NCI-H460 (cell line): Measurements from ENCODE around the gene IGLON5. TPM values are rescaled to one million over a fixed set of nuclear protein-coding genes. Genes with fewer than 3 reads are reported as not detected.

Experiments
- DNase-seq: peaks from one replicate; pipeline ENCODE4 v3.0.0-alpha.2; 2016; ENCODE audit warnings: low read depth; ENCODE audit errors: extremely low read depth
- total RNA-seq: library from RNA; depleted of rRNA; stranded (reverse); fragments of >200 nt; shearing (Covaris generic); gene quantifications from 2 replicates; pipeline ENCODE4 v1.2.3, GENCODE V29; 2014

Gene IGLON5
- total RNA-seq, 1 experiment from 2014 or later: not detected

- no peak for DNase-seq
Measured at GRCh38 chr19:51316688-51317087, 5.2 kb downstream of the IGLON5 start.

DNA sequence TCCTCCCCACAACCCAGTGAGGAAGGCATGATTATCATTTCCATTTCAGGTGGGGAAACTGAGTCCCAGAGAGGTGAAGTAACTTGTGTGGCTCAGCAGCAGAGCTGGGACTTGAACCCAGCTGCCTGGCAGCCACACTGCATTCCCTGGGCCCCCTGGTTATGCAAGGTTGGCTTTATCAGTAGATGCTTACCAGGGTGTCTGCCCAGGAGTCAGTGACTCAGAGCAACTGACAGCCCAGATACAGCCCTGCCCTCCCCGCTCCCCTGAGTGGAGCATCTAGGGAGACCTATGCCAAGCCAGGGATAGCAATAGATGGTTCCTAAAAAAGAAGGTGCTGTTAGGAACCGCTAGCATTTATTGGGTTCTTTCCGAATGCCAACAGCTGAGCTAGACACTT, 5.9 kb downstream of the IGLON5 start:
- DNase-seq: no peak

- DNase-seq: no peak
Measured at GRCh38 chr19:51317968-51318367, 6.5 kb downstream of the IGLON5 start.

DNA sequence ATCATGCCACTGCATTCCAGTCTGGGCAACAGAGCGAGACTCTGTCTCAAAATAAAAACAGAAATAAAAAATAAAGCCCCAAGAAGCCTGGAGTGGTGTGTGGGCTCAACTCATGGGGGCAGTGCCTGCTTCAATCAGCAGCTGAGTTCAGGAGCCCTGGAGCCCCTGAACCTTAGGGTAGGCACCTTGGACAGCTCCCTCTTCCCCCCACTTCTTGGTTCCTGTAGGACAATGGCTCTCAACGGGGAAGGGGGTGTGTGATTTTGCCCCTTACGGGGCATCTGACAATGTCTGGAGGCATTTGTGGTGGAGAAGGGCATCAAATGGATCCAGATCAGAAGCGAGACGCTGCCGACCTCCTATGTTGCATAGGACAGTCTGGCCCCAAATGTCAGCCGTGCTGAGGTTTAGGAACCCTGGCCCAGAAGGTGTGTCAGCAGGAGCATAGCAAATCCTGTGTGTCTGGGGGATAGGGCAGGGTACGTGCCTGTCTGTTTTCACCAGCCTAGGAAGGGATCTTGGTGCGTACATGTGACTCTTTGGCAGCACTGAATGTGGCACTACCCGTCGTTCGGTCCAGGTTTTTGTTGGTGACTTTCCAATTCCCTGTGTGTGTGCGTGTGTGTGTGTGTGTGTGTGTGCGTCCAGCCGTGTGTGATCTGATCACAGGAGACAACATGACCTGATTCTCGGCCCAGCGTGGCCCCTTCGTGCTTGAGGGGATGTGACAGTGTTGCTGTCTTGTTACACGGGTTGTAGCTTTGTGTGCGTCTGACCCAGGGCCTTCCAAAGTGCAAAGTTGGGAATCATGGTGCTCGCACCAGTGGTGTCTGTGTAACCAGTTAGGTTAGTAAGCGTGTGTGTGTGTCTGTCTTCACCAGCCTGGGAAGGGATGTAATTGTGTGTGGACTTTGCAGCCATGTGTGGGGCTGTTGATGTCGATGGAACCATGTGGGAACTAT, 7.5 kb downstream of the IGLON5 start:
- no peak for DNase-seq

- DNase-seq: no peak
Measured at GRCh38 chr19:51319649-51320279, 8.3 kb downstream of the IGLON5 start.

DNA sequence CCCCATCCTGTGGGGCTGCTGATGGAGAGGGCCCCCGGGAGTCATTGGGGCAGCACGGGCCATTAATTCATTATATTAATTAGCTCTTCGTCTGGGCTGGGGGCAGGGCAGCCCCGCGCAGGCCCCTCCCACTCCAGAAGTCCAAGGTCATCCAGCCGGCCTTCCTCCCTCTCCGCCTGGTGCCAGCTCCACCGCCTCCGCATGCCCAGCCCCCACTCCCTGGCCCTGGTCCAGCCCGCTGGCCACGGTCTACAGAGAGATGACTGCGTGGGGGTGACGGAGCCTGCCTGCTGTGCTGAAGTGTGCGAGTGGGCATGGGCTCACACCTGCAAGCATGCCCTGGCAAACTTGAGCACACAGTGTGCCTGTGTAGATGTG, 8.8 kb downstream of the IGLON5 start:
- no peak for DNase-seq

GRCh38 chr19:51321799-51322198, 10.4 kb downstream of the IGLON5 start:
- DNase-seq: no peak

- DNase-seq: no peak
Measured at GRCh38 chr19:51323481-51324166, 12.2 kb downstream of the IGLON5 start.

DNA sequence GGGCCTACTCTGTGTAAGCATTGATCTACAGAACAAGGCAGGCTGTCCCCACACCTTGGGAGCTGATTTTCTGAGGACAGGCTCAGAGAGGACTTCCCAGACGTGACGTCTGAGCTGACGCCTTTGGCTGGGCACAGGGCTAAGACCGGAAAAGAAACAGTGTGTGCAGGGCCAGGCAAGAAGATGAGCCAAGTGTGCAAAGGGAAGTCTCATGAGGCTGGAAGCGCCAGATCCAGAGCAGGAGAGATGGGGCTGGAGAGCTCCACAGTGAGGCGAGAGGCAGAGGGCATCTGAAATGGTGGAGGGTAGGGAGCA, 12.7 kb downstream of the IGLON5 start:
- no peak for DNase-seq

DNA sequence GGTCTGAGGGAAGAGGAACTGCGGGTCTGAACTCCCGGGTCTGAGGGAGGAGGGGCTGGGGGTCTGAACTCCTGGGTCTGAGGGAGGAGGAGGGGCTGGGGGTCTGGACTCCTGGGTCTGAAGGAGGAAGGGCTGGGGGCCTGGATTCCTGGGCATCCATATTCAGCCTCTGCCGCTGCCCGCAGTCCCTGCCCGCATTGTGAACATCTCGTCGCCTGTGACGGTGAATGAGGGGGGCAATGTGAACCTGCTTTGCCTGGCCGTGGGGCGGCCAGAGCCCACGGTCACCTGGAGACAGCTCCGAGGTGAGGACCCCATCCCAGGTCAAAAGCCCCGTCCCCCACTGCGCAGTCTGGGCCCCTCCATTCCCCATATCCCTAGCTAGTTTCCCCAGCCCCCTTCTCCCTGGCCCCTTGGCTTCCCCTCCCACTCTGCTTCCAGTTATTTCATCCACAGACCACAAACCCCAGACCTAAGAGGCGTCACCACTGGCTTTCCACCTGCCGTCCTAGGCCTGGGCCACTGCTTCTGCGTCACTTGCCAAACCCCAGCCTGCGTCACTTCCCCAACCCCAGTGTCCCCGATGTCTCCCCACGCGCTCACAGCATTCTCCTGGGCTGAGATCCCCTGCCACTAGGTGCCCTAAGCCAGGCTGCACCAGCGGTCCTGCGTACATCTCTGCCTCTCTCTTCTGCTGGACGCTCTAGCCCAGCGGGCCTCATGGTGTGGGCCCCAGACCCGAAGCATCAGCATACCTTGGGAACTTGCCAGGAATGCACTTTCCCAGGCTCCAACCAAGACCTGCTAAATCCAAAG, 13.9 kb downstream of the IGLON5 start:
- DNase-seq: no peak

GRCh38 chr19:51326216-51327065, 15.0 kb downstream of the IGLON5 start:
- no peak for DNase-seq

- DNase-seq: peak; percentile 65
Measured at GRCh38 chr19:51327066-51328001, 15.9 kb downstream of the IGLON5 start.

DNA sequence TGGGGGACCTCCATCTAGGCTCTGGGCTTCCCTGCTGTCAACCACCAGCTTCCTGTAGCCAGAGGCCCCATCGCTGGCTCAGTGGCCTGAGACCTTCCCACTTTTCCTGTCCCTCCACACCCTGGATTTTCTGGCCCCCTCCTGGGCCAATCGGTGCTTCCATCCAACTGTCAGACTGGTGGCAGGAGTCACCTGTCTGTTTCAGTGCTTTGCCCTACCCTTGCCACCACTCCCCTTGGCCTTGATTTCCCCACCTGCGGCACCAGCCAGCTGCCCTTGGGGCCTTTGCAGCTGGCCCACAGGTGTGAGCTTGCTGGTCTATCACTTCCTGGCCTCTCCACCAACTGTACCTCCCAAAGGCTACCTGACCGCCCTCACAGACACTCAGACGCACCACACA, 18.0 kb downstream of the IGLON5 start:
- no peak for DNase-seq

DNA sequence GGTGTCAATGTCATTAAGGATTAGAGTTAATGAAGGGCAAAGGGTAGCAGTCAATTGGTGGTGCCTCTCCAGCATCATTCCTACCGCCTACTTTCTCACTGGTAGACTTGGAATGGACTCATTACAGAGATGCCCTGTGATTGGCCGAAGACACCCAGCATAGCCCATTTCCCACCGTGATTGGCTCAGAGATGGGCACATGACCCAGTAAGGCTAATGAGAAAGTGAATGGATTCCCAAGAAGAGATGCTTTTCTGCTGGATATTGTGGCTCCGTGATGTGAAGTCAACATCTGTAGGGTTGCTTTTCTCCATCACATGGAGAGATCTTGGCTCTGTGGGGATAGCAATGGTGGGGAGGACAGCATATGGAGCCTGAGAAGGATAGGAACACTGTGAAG, 18.9 kb downstream of the IGLON5 start:
- DNase-seq: no peak

- DNase-seq: no peak
Measured at GRCh38 chr19:51331193-51331592, 19.7 kb downstream of the IGLON5 start.

DNA sequence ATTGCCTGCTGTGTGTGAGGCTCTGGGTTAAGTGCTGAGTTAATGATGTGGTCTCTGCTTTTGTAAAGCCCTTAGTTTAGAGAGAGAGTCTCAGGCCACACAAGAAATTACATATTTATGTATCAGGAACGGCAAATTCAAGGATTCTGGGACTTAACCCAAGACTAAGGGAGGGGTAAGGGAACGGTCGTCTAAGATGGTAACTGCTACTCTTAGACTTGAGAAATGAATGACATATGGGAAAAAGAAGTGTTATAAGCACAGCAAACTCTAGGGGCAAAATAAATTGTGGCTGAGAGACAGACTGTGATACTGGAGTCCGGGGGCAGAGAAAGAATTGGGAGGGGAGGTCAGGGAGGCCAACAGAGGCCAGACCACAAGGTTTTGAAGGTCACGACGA, 20.3 kb downstream of the IGLON5 start:
- DNase-seq: no peak

GRCh38 chr19:51333836-51334460, 22.5 kb downstream of the IGLON5 start:
- DNase-seq: no peak

DNA sequence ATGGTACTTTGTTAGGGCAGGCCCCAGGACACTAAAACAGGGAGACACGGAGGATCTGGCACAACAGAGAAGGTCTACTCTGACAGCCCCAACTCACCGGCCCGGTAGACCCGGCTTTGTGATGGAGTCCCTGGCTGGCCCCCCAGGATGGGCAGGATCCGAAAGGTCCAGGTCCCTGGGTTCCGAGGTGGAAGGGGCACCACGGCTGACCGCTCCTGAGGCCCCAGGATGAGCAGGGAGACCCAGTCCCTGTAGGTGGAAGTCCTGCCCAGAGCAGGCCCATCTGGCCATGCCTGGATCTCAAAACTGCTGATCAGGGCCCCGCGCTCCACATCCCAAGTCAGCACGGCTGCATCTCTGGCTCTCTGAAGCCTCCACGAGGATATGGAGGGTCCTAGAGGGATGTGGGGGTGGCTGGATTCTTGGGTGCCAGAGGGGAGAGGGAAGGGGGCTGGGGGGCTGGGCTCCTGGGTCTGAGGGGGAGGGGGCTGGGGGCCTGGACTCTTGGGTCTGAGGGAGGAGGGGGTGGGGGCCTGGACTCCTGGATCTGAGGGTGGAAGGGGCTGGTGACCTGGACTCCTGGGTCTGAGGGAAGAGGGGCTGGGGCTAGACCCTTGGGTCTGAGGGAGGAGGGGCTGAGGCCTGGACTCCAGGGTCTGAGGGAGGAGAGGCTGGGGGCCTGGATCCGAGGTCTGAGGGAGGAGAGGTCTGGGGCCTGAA, 25.9 kb downstream of the IGLON5 start:
- no peak for DNase-seq
